ENCODE results near the gene PLET1.

PLET1 gene

DNA sequence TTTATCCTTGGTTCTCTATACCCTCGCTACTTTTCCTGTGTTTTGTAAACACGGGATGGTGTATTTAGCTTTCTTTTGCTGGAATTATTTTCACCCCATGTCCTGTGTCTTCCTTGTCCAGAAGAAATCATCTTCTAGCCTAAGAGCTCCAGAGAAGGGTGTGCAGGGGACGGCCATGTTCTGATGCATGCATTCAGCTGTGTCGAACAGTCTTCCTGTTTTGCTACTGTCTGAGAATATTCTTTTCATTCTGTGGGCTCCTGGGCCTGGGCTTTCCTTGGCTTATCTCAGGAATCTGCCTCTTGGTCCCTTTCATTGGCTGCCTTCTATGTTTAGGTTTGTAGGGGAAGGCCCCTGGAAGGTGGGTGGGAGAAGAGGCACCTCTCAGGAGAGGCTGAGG lies 10.6 kb upstream of the PLET1 start:
- no peak for TF ChIP-seq ZBTB7A (IDR thresholded peaks at IDR 0.05; ENCODE audit: low read depth)
- TF ChIP-seq FOXM1 (IDR thresholded peaks at IDR 0.05; ENCODE audit: borderline replicate concordance, low read depth) = no peak
- TF ChIP-seq MAX (IDR thresholded peaks at IDR 0.05) = no peak
- TF ChIP-seq, protein P1, sequence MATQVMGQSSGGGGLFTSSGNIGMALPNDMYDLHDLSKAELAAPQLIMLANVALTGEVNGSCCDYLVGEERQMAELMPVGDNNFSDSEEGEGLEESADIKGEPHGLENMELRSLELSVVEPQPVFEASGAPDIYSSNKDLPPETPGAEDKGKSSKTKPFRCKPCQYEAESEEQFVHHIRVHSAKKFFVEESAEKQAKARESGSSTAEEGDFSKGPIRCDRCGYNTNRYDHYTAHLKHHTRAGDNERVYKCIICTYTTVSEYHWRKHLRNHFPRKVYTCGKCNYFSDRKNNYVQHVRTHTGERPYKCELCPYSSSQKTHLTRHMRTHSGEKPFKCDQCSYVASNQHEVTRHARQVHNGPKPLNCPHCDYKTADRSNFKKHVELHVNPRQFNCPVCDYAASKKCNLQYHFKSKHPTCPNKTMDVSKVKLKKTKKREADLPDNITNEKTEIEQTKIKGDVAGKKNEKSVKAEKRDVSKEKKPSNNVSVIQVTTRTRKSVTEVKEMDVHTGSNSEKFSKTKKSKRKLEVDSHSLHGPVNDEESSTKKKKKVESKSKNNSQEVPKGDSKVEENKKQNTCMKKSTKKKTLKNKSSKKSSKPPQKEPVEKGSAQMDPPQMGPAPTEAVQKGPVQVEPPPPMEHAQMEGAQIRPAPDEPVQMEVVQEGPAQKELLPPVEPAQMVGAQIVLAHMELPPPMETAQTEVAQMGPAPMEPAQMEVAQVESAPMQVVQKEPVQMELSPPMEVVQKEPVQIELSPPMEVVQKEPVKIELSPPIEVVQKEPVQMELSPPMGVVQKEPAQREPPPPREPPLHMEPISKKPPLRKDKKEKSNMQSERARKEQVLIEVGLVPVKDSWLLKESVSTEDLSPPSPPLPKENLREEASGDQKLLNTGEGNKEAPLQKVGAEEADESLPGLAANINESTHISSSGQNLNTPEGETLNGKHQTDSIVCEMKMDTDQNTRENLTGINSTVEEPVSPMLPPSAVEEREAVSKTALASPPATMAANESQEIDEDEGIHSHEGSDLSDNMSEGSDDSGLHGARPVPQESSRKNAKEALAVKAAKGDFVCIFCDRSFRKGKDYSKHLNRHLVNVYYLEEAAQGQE (IDR thresholded peaks at IDR 0.05; ENCODE audit: low read depth) = no peak
- TF ChIP-seq RAD21 (IDR thresholded peaks at IDR 0.05; ENCODE audit: low read depth) = no peak
- no peak for TF ChIP-seq TAF1 (IDR thresholded peaks at IDR 0.05; ENCODE audit: low read depth)
- TF ChIP-seq TCF12 (IDR thresholded peaks at IDR 0.05; ENCODE audit: low read depth) = no peak
- TF ChIP-seq TEAD4 (IDR thresholded peaks at IDR 0.05) = no peak
- no peak for TF ChIP-seq YY1 (IDR thresholded peaks at IDR 0.05; ENCODE audit: low read depth)
- TF ChIP-seq CREB1 (IDR thresholded peaks at IDR 0.05; ENCODE audit: low read depth) = no peak
- no peak for TF ChIP-seq CEBPB (IDR thresholded peaks at IDR 0.05)
- TF ChIP-seq, protein P2, sequence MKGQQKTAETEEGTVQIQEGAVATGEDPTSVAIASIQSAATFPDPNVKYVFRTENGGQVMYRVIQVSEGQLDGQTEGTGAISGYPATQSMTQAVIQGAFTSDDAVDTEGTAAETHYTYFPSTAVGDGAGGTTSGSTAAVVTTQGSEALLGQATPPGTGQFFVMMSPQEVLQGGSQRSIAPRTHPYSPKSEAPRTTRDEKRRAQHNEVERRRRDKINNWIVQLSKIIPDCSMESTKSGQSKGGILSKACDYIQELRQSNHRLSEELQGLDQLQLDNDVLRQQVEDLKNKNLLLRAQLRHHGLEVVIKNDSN (IDR thresholded peaks at IDR 0.05) = no peak
- TF ChIP-seq NFIC (IDR thresholded peaks at IDR 0.05) = no peak
- TF ChIP-seq EP300 (IDR thresholded peaks at IDR 0.05; ENCODE audit: borderline replicate concordance) = no peak
- no peak for TF ChIP-seq EGR1 (IDR thresholded peaks at IDR 0.05)

DNA sequence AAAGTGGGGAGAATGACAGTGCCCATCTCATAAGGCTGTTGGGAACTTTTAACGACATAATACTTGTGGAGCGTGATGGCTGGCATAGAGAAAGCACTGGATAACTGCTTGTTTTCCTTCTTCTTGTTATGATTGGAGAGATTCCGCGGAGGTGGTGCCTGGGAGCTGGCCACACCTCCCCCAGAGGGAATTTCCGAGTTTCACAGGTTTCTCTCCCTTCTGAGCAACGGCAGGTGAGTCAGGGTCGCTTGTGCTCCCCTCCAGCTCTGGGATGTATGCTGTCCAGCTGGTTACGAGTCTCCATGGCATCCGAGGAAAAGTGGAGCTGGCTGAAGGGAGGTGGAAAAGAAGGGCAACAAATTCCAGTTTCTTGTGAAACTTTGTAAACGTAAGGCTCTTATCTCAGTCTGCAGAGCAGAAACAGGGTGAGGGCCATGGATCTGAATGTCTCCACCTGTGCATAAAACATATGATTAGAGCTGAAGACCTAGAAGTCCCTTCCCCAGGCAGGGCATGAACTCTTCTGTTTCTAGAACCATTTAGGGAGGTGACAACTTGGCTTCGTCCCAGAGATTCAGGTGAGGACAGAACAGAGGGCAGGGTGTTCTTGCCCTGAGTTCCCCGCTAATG lies 10.0 kb upstream of the PLET1 start:
- TF ChIP-seq YY1 (IDR thresholded peaks at IDR 0.05; ENCODE audit: low read depth) (no peak), FOXM1 (IDR thresholded peaks at IDR 0.05; ENCODE audit: borderline replicate concordance, low read depth) (no peak), TCF12 (IDR thresholded peaks at IDR 0.05; ENCODE audit: low read depth) (no peak), CREB1 (IDR thresholded peaks at IDR 0.05; ENCODE audit: low read depth) (no peak), EP300 (IDR thresholded peaks at IDR 0.05; ENCODE audit: borderline replicate concordance) (no peak), CEBPB (IDR thresholded peaks at IDR 0.05) (no peak)
- TF ChIP-seq, protein P2 (IDR thresholded peaks at IDR 0.05) = no peak

- TF ChIP-seq CEBPB (IDR thresholded peaks at IDR 0.05) (no peak), CREB1 (IDR thresholded peaks at IDR 0.05; ENCODE audit: low read depth) (no peak), EGR1 (IDR thresholded peaks at IDR 0.05) (no peak), ZBTB7A (IDR thresholded peaks at IDR 0.05; ENCODE audit: low read depth) (no peak), YY1 (IDR thresholded peaks at IDR 0.05; ENCODE audit: low read depth) (no peak), EP300 (IDR thresholded peaks at IDR 0.05; ENCODE audit: borderline replicate concordance) (no peak)
- TF ChIP-seq, protein P2 (IDR thresholded peaks at IDR 0.05) = no peak
These were observed 8.5 kb upstream of the PLET1 start for GRCh38 chr11:112269139-112269538.

DNA sequence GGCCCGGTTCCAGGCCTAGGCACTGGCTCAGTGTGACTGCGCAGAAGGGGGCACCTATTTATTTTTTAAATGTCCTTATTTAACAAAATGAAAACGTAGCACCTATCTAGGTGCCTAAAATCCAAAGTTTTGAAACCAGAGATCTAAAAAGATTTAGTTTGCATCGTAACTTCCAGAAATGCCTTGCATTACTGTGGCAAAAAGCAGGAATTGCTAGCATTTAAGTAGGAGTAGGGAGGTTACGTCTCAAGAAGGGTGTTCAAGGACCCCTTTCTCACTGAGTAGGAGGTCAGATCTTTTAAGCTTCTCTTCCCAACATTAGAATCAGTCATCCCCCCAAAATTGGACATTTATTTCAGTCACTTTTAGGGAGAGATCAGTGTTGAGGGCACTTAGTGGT lies 7.7 kb upstream of the PLET1 start:
- TF ChIP-seq MAX (IDR thresholded peaks at IDR 0.05) (no peak), YY1 (IDR thresholded peaks at IDR 0.05; ENCODE audit: low read depth) (no peak), RAD21 (IDR thresholded peaks at IDR 0.05; ENCODE audit: low read depth) (no peak), TEAD4 (IDR thresholded peaks at IDR 0.05) (no peak), FOXM1 (IDR thresholded peaks at IDR 0.05; ENCODE audit: borderline replicate concordance, low read depth) (no peak), TAF1 (IDR thresholded peaks at IDR 0.05; ENCODE audit: low read depth) (no peak), CREB1 (IDR thresholded peaks at IDR 0.05; ENCODE audit: low read depth) (no peak), EP300 (IDR thresholded peaks at IDR 0.05; ENCODE audit: borderline replicate concordance) (no peak), TCF12 (IDR thresholded peaks at IDR 0.05; ENCODE audit: low read depth) (no peak), EGR1 (IDR thresholded peaks at IDR 0.05) (no peak), NFIC (IDR thresholded peaks at IDR 0.05) (no peak), ZBTB7A (IDR thresholded peaks at IDR 0.05; ENCODE audit: low read depth) (no peak), CEBPB (IDR thresholded peaks at IDR 0.05) (no peak)
- TF ChIP-seq, protein P1 (IDR thresholded peaks at IDR 0.05; ENCODE audit: low read depth) = no peak
- TF ChIP-seq, protein P2 (IDR thresholded peaks at IDR 0.05) = no peak

GRCh38 chr11:112267188-112267591 lies 6.5 kb upstream of the PLET1 start:
- TF ChIP-seq TAF1 (IDR thresholded peaks at IDR 0.05; ENCODE audit: low read depth) (no peak), TEAD4 (IDR thresholded peaks at IDR 0.05) (peak; percentile 38; the same call in 1 of the 2 replicates)
- TF ChIP-seq, protein P1 (IDR thresholded peaks at IDR 0.05; ENCODE audit: low read depth) = no peak
